Neuron (in vitro differentiated cells): ENCODE results near the gene DNAJB11.

Experiments
- H2AFZ ChIP-seq: one replicate; pipeline ENCODE4 v1.6.1; 2013; ENCODE audit warnings: low read depth, mild to moderate bottlenecking, inconsistent platforms, low read length, moderate library complexity
- H3K27me3 ChIP-seq: one replicate; pipeline ENCODE4 v1.6.1; 2013; ENCODE audit warnings: low read length; ENCODE audit not compliant: insufficient read depth
- H3K36me3 ChIP-seq: one replicate; pipeline ENCODE4 v1.6.1; 2013; ENCODE audit warnings: low read length; ENCODE audit not compliant: insufficient read depth
- H3K4me1 ChIP-seq: one replicate; pipeline ENCODE4 v1.6.1; 2013; ENCODE audit warnings: low read length; ENCODE audit not compliant: insufficient read depth
- H3K4me3 ChIP-seq: 2 replicates; pipeline ENCODE4 v1.5.1; 2013; ENCODE audit warnings: mild to moderate bottlenecking, low read length, moderate library complexity
- H3K9me3 ChIP-seq: one replicate; pipeline ENCODE4 v1.6.1; 2013; ENCODE audit warnings: low read length

The DNAJB11 gene

DNA sequence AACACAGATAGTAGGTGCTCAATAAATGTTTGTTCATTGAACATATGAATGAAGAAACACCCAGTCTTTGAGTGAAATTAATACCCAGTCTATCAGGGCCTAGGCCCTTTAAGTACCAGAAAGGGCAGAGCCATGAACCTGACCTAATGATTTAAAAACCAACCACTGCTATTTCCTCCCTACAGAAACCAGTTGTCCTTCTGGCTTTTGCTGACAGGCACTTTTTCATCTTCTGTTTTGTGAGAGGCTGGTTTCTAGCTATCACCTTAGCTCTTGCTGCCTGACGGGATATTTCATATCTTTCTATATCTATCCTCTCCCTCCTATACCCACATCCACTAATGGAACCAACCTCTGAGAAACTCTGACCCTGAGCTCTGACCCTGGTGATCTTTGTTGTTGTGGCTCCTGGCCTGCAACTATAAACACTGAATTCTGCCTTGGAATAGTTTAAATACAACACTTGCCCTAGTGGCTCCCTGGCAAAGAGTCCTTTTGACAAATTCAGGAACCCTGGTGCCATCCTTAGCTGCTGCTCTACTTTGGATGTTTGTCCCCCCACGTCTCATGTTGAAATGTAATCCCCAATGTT, 38.2 kb downstream of the DNAJB11 start:
- Histone ChIP-seq H2AFZ (no peak overlapping the region), H3K4me3 (no peak overlapping the region), H3K4me1 (no peaks in the 10 kb centered on the region), H3K9me3 (no peaks in the 10 kb centered on the region), H3K27me3 (peaks cover 8% of the 10 kb centered on the region), H3K36me3 (no peaks in the 10 kb centered on the region)

DNA sequence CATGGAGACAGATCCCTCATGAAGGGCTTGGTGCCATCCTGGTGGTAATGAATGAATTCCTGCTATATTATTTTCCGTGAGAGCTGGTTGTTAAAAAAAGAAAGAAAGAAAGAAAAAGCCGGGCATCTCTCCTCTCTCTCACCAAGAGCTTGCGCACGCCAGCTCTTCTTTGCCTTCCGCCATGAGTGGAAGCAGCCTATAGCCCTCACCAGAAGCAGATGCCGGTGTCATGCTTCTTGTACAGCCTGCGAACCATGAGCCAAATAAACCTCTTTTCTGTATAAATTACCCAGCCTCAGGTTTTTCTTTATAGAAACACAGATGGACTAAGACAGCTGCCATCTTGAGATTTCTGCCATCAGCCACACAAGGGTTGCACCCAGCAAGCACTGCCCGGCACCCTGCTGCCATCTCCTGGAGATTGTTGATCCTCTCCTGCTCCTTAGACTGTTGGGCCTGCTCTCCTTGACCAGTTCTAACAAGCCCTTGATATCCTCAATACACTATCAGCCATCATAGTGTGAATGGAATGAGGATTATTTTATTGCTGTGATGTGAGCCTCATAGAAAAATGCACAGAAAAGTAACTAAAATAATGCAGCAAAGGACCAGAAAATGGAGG, 38.8 kb downstream of the DNAJB11 start:
- H2AFZ ChIP-seq, result no peak overlapping the region
- H3K4me3 ChIP-seq, result no peak overlapping the region
- H3K27me3 ChIP-seq, result peaks cover 8% of the 10 kb centered on the region
- no peaks in the 10 kb centered on the region for H3K36me3 ChIP-seq
- no peaks in the 10 kb centered on the region for H3K9me3 ChIP-seq
- H3K4me1 ChIP-seq, result no peaks in the 10 kb centered on the region

DNA sequence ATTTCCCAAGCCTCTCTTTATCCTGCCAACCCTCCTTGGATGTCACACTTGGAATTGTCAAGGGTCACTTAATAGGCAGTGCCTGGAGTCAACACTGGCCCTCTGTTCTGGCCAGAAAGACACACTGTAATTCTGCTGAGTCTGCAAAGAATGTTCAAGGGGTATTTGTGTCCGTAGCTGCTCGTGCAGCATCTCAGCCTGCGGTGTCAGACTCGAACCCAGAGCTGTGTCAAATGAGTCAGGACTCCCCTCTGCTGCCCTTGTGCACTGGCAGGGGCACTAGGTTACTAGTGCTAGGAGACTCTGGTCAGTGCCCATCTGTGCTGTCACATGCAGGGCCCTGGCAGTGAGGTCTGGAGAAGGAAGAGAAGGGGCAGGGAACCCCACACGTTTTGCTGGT, 41.5 kb downstream of the DNAJB11 start:
- H3K4me3 ChIP-seq, result no peak overlapping the region
- peaks cover 8% of the 10 kb centered on the region for H3K27me3 ChIP-seq
- no peaks in the 10 kb centered on the region for H3K36me3 ChIP-seq
- H2AFZ ChIP-seq, result no peak overlapping the region
- no peaks in the 10 kb centered on the region for H3K4me1 ChIP-seq
- H3K9me3 ChIP-seq, result no peaks in the 10 kb centered on the region

DNA sequence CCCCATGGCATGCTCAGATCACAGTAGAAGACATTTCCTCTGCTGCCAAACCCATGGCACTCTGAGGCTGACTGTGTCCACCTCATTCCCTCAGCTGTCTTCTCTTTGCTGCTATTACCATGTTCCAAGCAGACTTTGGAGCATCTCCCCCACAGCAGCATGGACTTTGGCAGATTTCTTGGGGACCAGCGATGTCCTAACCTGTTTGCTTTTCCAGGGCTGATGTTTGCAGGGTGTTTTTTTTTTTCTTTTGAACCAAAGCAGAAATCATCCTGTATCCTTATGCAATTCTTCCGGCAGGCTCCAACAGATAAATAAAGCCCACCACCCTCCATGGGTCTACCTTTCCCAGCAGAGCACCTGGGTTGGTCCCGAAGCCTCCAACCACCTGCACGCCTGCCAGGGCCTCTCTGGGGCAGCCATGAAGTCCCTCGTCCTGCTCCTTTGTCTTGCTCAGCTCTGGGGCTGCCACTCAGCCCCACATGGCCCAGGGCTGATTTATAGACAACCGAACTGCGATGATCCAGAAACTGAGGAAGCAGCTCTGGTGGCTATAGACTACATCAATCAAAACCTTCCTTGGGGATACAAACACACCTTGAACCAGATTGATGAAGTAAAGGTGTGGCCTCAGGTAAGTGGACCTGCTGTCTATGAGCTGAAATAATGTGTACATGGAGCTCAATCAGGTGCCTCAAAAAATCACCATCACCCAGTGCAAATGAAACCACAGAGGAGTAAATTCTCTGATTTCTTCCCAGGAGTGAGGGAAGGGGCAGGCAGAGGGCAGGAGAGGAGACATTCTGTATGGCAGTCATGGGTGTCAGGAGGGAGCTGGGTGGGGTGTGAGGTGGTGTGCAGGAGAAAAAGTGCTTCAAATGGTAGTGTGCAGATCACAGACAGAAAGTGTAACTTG, 42.5 kb downstream of the DNAJB11 start, which contains the start of gene AHSG:
Gene AHSG (plus strand): TSS at position 340 of the 916 bp plus-strand sequence. CDS start 82 bp downstream, at position 422.
- no peaks in the 10 kb centered on the region for H3K4me1 ChIP-seq
- no peaks in the 10 kb centered on the region for H3K36me3 ChIP-seq
- no peaks in the 10 kb centered on the region for H3K9me3 ChIP-seq
- H3K4me3 ChIP-seq, result no peak within 1 kb of the TSS
- peaks cover 13% of the 10 kb centered on the region for H3K27me3 ChIP-seq
- no peak within 1 kb of the TSS for H2AFZ ChIP-seq

DNA sequence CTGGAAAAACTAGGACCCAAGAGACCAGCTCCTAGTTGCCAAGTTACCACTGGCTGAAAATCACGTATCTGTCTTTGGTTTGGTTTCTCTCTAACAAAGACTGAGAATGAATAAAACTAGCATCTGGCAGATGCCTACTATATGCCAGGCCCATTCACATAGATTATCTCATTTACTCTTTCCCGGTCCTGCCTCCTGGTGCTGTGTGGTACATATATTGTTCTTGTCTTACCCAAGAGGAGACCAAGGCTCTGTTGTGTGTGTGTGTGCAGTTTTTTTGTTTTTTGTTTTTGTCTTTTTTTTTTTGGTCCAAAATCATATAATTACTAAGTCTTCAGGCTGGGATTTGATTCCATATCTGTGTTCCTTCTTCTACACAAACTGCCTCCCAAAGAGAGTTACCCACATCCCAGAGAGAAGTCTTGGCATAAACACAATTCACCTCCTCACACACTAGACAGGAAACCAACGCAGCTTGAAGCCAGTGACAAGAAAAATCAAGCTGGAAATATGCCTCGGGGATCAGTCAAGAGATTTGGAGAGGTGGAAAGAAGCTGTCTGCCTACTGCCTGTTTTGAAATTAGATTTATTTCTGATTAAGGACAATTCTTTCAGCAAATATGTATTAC, 43.2 kb downstream of the DNAJB11 start:
- Histone ChIP-seq H3K27me3 (peaks cover 13% of the 10 kb centered on the region), H3K4me3 (no peak overlapping the region), H3K9me3 (no peaks in the 10 kb centered on the region), H3K4me1 (no peaks in the 10 kb centered on the region), H3K36me3 (no peaks in the 10 kb centered on the region), H2AFZ (no peak overlapping the region)

DNA sequence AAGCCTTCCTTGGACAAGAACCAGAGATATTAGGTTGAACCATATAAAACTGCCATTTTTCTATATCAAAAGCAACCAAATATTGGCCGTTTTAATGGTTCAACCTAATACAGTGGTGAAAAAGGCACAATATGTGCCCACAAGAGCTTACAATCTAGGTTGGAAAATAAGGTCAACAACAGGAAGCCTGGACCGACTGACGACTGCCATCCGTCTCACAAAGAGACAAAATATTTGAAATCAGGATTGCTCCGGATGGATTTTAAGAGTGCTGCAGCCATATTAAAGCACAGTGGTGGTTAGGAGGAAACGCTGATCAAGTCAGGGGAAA, 43.7 kb downstream of the DNAJB11 start:
- H3K4me1 ChIP-seq, result no peaks in the 10 kb centered on the region
- H3K36me3 ChIP-seq, result no peaks in the 10 kb centered on the region
- no peaks in the 10 kb centered on the region for H3K9me3 ChIP-seq
- no peak overlapping the region for H3K4me3 ChIP-seq
- no peak overlapping the region for H2AFZ ChIP-seq
- peaks cover 13% of the 10 kb centered on the region for H3K27me3 ChIP-seq

DNA sequence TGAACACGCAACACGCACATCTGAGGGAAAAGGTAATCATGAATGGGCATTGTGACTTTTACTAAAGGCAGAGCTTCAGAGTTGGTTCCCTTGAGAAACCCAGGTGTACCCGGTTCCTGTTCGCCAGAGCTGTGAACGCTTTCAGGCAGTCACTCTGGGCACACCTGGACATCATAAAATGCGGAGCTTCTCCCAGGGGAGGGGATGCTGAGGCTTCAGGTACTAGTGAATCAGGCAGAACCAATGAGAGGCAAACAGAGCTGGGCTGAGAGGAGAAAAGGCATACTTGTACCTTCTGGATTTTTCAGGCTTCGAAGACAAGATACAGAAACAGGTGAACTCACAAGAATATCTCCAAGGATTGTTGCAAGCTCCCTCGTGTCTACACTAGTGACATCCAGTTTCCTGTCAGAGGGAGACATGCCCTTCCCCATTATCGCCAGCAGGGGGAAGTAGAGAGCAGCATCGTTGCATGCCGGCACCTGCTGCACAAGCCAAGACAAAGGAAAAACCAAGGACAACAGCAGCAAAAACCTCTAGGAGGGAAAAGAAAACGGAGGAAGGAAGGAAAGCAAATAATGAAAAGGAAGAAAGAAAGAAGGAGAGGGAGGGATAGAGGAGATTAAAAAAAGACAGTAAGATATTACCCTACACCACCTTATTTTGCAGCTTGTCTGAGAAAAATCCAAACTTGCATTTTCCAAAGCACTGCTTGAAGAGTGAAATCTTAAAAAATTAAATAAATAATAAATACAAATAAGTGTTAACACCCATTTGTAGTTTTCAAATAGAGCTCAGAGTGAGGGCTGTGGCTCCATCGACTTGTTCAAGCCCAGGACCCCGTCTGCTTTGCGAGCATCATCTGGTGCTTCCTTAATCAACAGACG, 44.3 kb downstream of the DNAJB11 start:
- Histone ChIP-seq H3K27me3 (peaks cover 13% of the 10 kb centered on the region), H3K9me3 (no peaks in the 10 kb centered on the region), H3K4me1 (no peaks in the 10 kb centered on the region), H3K4me3 (no peak overlapping the region), H3K36me3 (no peaks in the 10 kb centered on the region), H2AFZ (no peak overlapping the region)

DNA sequence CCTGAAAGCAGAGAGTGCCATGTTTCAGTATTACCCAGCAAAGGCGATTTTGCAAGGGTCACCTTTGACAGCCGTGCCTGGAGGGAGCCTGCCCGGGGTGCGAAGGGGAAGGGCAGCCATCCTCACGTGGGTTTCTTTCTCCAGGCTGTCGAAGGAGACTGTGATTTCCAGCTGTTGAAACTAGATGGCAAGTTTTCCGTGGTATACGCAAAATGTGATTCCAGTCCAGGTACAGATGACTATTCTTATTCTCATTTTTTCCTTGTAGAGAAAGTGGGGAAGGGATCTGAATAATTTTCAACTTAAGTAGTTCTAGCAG, 45.7 kb downstream of the DNAJB11 start:
- Histone ChIP-seq H2AFZ (no peak overlapping the region), H3K27me3 (peaks cover 13% of the 10 kb centered on the region), H3K36me3 (no peaks in the 10 kb centered on the region), H3K4me1 (no peaks in the 10 kb centered on the region), H3K4me3 (no peak overlapping the region), H3K9me3 (no peaks in the 10 kb centered on the region)

DNA sequence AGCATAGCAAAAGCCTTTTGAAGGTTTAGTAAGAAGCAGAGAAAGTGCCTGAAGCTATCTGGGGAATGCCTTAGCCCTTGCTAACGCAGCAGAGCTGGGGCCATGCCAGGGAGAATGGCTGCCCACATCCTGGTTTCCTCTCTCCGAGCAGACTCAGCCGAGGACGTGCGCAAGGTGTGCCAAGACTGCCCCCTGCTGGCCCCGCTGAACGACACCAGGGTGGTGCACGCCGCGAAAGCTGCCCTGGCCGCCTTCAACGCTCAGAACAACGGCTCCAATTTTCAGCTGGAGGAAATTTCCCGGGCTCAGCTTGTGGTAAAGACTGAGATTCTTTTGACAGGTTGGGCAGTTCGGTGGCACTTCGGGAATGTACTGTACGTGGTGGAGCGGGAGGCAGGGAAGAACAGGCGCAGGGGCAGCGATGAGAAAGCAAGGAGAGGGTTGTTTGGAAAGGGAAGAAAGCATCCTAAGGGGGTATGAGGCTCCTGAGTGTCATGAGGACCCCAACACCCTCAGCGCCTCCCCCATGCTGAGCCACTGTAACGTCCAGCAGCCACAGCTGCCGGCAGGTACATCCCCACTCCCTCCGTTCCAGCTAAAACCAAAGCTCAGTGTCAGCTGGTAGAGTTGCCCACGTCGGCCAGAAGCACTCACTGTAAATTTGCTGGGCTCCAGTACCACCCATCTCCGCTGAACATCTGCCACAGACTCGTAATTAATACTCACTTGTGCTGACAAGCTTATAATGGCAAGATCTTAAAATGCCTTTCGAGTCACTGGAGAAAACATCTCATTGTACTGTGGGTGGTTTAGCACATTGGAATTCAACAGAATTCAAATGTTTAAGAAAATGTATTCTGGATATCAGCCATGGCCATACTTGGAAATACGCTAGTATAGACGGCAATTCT, 46.8 kb downstream of the DNAJB11 start:
- H3K36me3 ChIP-seq, result no peaks in the 10 kb centered on the region
- H3K4me1 ChIP-seq, result no peaks in the 10 kb centered on the region
- H3K27me3 ChIP-seq, result peaks cover 9% of the 10 kb centered on the region
- no peak overlapping the region for H2AFZ ChIP-seq
- H3K4me3 ChIP-seq, result no peak overlapping the region
- H3K9me3 ChIP-seq, result no peaks in the 10 kb centered on the region

DNA sequence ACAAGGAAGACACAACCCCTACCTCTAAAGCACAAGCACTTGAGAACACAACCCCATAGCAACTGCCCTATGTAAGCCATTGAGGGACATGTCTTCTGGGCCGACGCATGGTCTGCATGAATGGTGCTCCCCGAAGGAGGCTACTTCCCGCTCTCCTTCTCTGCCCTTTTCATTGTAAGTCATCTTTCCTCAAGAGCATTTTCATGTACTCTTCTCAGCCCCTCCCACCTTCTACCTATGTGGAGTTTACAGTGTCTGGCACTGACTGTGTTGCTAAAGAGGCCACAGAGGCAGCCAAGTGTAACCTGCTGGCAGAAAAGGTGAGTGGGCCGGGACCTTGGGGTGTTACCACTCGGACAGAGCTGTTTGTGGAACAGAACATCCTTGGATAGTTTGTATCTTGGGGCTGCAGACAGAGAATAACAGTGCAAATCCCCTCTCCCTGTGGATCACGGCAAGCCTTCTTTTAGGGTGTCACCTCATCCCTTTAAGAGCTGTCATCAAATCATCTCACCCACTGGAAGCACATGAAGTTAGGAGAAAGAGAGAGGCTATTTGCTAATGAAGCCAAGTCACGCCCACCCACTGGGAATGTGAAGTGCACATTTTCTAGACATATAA, 47.9 kb downstream of the DNAJB11 start:
- peaks cover 5% of the 10 kb centered on the region for H3K27me3 ChIP-seq
- H3K36me3 ChIP-seq, result no peaks in the 10 kb centered on the region
- no peak overlapping the region for H3K4me3 ChIP-seq
- H3K4me1 ChIP-seq, result no peaks in the 10 kb centered on the region
- no peak overlapping the region for H2AFZ ChIP-seq
- H3K9me3 ChIP-seq, result no peaks in the 10 kb centered on the region

DNA sequence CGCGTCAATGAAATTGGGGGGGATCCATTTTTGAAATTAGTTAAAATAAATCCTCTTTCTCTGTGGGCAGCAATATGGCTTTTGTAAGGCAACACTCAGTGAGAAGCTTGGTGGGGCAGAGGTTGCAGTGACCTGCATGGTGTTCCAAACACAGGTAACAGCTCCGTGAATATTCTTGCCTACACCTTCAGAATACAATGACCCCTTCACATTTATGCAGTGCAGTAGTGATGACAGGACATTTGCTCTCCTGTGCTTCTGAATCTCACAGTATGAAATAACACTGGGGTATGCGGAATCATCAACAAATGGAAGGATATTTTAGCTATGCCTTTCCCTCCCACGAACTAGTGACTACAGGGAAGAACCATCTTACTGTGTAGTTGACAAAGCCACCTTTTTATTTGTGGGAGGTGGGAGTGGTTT, 49.3 kb downstream of the DNAJB11 start:
- H3K27me3 ChIP-seq, result peaks cover 5% of the 10 kb centered on the region
- H3K4me1 ChIP-seq, result no peaks in the 10 kb centered on the region
- no peak overlapping the region for H3K4me3 ChIP-seq
- no peaks in the 10 kb centered on the region for H3K36me3 ChIP-seq
- no peaks in the 10 kb centered on the region for H3K9me3 ChIP-seq
- H2AFZ ChIP-seq, result no peak overlapping the region
